NCI-H2171 (cell line): ENCODE results near the gene SYT7.

ENCODE experiments used
- DNase-seq: peaks from one replicate; lab custom pipeline; 2025; lab: John Stamatoyannopoulos, UW

SYT7 gene

DNA sequence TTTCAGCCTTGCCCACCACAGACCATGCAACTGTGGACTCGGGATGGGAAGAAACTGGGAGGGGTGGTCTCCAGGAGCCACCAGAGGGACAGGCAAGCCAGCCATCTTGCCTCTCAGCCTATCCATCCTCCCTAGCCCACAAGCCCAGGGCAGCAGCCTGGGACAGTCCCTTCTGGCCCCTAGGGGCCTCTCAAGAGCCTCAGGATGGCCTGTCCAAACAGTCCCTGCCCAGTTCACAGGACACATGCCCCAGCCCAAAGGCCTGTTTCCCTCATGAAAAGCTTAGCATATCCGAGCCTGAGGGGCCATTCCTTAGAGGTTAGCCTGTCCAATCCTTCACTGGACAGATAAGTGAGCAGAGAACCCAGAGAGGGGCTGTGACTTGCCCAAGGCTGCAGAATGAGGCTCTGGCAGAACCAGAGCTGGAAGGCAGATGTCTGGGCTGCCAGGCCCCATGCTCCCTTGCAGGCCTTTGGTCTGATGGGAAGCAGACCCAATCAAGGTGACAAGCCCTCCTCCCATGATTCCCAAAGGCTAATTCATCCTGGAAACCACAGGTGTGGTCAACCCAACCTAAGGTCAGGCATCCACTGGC, 44.1 kb downstream of the SYT7 start:
- DNase-seq, result no peak

- no peak for DNase-seq
Measured at GRCh38 chr11:61535998-61536675, 44.7 kb downstream of the SYT7 start.

DNA sequence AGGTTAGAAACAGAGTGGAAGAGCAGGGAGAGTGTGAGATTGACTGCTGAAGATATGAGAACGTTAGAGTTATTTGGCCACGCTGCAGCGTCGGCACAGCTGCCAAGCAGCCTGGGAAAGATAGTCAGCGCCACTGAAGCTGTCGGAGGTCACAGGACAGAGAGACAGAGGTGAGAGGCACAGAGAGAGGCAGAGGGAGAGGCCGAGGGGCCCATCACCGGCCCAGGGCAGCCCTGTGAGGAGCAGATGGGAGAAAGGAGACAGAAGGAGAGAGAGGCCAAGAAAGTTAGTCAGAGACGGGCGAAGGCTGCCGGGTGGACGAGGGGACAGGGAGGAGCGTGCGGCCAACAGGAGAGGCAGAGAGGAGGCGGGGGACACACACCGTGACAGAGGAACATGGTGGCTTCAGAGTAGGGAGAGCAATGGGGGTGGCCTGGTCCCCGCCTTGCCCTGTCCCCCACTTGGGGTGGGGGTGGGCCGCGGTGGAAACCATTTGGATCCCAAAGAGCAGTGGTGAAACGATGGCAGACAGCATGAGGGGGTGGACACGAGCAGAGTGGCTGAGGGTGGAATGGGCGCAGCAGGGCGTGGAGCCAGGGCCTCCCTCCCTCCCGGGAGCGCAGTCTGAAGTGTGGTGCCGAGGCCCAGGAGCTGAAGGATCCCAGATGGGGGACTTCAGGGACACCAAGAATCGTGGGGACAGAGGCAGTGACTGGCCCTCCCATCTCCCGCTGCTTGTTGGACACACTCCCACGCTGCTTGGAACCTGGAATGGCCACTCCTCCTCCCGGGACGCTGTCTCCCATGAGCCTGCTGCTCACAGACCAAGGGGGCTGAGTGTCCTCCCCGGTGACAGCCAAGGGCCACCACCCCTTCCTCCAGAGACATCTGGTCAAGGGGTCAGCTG, 45.7 kb downstream of the SYT7 start:
- no peak for DNase-seq

GRCh38 chr11:61534025-61534932, 46.6 kb downstream of the SYT7 start:
- DNase-seq, result no peak

DNA sequence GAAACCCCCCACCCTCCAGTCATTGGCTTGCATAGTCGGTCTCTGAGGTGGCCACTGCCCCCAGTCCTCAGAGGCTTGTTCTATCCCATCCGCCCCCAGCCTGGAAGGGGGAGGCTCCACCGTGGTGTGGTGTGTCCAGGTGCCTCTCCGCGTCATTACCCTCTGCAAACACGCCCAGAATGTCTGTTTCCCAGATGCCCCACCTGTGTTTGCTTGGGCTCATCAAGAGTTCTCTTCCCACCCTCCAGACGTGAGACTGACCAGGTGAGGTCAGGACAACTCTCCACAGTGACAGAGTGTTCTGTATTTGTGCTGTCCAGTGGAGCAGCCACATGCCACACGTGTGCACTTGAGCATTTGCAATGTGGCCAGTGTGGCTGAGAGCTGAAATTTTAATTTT, 47.5 kb downstream of the SYT7 start:
- DNase-seq, result no peak

DNA sequence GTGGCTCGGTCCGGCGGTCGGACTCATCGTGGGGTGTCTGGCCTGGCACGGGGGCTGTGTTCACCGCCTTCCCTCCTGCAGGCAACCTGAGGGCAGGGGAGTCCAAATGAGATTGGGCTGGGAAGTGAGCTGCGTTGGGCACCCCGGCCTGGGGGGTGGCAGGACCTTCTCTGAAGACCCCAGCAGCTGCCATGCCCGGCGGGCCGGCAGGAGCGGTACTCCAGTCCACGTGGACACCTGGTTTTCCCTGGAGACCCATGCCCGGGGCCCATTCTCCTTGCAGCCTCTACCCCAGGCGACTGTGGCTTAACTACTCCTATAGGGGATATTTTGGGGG, 47.9 kb downstream of the SYT7 start:
- DNase-seq, result no peak

GRCh38 chr11:61532134-61533038, 48.5 kb downstream of the SYT7 start:
- no peak for DNase-seq

DNA sequence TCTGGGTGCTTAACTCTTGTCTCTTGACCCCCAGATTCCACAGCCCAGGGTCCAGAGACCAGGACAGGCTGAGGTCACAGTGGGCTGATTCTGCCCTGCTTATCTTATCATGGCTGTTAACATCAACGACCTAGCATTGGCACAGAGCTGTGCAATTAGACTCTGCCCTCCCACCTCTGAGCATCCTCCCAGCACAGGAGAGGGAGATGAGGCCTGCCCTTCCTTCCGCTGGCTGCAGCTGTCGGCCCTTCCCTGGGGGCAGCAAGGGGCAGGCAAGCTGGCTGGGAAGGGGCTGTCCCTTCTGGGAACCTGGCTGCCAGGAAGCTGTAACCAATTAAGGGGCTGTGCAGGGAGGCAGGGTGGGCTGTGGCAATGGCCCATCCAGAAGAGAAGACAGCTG, 49.8 kb downstream of the SYT7 start:
- no peak for DNase-seq

DNA sequence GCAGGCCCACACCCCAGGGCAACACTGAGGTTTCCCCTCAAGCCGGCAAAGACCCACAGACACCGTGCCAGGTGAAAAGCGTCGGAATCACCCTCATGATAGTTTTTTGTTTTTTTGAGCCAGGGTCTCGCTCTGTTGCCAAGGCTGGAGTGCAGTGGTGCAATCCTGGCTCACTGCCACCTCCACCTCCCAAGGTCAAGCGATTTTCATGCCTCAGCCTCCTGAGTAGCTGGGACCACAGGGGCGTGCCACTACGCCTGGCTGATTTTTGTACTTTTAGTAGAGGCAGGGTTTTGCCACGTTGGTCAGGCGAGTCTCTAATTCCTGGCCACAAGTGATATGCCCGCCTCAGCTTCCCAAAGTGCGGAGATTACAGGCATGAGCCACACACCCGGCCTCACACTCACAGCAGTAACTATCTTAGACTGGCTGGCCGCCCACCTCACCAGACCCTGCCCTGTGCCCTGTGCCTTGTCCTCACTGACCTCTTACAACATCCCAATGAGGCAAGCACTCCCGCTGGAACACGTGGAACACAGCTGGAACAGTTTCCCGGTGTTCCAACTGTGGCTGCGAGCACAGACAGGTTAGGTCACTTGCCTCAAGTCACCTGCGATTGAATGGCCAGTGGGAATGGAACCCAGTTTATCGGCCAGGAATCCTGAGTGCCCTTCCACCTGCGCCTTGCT, 51.2 kb downstream of the SYT7 start:
- no peak for DNase-seq

- no peak for DNase-seq
Measured at GRCh38 chr11:61528114-61528513, 52.8 kb downstream of the SYT7 start.

DNA sequence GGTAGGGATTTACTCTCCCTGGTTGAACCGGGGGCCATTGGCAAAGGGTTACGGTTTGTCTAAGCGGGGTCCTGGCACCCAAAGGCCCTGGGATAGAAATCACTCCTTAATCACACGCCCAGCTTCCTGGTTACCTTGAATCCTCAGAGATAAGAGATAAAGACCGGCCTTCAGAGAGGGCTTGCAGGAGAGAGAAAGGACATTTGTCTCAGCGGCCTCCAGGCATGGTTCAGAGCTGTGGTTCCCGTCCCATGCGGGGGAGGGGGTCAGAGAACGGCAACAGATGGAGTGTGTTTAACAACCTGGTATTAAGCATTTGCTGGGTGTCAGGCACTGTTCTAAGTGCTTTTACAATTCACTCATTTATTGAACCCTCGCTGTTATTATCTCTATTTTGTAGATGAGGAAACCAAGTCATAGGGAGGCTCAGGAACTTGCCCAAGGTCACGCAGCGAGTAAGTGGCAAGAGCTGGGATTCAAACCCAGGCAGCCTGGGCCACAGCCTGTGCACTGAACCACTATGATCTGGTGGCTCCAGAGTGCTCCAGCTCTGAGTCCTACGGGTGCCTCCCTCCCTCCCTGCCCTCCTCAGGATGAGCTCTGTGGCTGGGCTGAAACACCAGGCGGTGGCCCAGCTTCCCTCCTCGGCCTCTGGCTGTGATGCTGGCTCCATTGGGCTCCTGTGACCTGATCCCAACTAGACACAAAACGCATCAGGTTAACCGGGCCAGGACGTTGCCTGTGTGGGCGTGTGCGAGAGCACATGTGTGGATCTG, 53.7 kb downstream of the SYT7 start:
- no peak for DNase-seq

DNA sequence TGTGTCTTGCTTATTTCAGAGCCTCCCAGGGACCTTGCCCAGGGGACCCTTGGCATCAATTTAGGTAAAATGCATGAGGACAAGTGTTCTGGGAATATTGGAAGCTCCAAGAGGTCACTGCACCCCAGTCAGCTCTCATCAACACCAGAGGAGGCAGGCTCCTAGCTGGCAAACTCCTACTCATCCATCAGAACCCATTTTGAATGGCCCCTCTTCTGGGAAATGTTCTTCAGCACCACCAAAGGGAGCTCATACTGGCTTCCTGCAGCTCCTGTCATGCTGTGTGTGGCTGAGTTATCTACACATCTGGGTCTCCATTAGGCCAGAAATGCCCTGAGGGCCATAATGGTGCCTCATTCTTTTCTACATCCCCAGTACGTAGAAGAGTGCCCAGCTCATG, 54.6 kb downstream of the SYT7 start:
- DNase-seq, result no peak

- no peak for DNase-seq
Measured at GRCh38 chr11:61524963-61525587, 55.8 kb downstream of the SYT7 start.

DNA sequence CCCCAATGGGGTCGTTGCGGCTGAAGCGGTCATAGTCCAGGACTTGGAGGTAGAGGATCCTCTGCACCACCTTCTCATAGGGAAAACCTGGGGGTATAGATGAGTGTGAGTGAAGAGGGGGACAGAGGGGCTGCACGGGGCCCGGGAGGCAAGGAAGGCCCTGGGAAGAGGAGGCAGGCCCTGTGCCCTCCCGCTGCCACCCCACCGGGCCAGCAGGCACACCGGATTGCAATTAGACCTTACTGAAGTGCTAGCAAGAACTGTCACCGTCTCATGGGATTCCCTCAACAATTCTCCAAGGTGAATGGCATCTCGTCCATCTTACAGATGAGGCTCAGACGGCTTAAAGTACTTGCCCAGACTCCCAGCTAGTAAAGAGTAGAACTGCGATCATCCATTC, 56.4 kb downstream of the SYT7 start:
- DNase-seq, result no peak

DNA sequence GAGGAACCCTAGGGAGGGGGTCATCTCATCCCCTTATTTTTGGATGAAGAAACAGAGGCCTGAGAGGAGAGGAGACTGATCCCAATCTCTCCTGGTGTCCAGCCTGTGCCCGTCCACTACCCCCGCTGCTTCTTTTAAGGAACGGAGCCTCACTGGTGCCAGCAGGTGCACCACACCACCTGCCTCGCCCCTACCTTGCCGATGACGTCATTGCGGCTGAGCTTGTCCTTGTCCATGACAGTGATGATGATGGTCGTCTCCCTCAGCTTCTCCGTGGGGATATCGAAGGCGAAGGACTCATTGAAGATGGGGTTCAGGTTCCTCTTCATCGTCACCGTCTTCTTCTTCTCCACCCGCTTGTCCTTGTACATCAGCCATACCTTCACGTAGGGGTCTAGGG, 58.0 kb downstream of the SYT7 start:
- no peak for DNase-seq

DNA sequence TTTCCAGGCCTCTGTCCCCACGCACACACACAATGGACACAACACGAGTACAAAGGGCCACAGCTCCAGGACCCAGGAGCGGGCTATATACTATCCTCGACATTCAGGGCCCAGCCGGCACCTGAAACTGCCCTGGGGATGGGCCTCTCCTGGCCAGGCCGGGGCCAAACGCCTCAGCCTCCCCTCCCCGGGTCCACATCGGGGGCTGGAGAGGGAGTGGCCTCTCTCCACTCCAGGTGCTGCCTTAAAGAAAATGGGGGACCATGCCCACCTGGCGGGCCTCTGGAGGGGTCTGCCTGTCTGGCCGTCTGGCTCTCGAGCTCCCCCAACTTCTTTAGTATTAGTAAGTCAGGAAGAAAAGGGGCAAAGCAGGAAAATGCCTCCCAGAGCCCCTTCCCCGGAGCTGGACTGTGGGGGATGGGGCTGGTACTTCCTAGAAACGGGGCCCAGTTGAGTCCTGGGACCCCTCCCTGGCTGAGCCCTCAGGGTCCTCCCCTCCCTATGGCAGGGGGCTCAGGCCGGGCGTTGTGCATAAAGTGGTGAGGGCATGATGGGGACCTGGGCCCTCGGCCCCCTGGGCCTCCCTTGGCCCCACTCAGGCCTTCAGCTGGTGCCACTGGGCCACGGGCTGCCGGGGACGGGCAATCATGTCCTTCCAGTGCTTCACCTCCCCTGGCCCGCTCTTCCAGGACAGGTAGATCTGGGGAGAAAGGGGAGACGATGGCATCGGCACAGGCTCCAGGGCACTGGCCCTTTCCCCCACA, 62.7 kb downstream of the SYT7 start:
- no peak for DNase-seq

DNA sequence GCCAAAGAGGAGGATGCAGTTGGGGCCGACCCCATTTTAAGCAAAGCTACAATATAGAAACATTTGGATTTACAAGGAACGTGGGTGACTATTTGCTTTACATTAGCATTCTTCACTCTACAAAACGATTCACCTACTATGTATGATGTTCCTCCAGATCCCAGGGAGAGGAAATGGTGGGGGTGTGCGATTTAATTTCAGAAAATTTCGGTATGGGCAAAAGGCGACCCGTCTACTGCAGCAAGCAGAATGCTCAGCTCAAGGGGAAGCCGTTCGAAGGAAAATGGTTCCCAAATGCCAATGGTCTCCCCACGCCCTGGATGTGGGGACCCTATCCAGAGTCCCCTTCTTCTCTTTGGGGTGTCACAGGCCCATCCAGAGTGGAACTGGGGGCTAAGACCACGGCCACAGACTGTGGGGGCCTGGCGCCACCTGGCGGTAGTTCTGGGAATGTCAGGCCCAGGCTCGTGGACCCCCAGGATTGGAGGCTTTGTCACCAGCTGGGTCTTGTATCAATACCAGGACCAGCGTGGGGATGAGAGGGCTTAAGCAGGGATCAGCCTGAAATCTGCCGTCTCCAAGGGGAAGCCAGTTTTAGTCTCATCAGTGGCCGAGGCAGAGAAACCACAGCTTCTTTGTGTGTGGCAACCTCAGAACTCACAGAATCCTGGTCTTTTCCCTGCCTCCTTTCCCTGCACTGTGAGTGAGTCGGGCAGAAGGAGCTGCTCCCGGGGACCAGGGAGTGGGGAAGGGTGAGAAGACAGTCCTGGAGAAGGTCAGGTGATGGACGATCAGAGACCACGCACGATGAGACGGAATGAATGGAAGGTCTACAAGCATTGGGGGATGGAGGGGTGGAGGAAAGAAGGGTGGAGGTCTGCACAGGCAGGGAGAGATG, 64.0 kb downstream of the SYT7 start:
- no peak for DNase-seq
